Osteocyte (in vitro differentiated cells): Measurements from ENCODE around the gene VEZT. TPM values are rescaled to one million over a fixed set of nuclear protein-coding genes. Genes with fewer than 3 reads are reported as not detected.
A peak's percentile ranks its signal among the peaks of the same experiment; 100 is the strongest.
"Not testable (repeated sequence)": the region's sequence is repeated elsewhere in the genome, so short reads cannot be mapped to it uniquely, and the experiment has no call there.

Experiments
- DNase-seq: peaks from one replicate; pipeline ENCODE4 v3.0.0; 2021; ENCODE audit warnings: mixed read lengths; ENCODE audit not compliant: unreplicated experiment; ENCODE audit errors: extremely low spot score
- H3K27ac Mint-ChIP-seq: one replicate; pipeline ENCODE4 v1.8.0; 2021; ENCODE audit warnings: mild to moderate bottlenecking, mixed read lengths; ENCODE audit not compliant: unreplicated experiment
- H3K27me3 Mint-ChIP-seq: one replicate; pipeline ENCODE4 v1.8.0; 2021; ENCODE audit warnings: mixed read lengths; ENCODE audit not compliant: unreplicated experiment
- H3K36me3 Mint-ChIP-seq: one replicate; pipeline ENCODE4 v1.8.0; 2021; ENCODE audit warnings: mixed read lengths; ENCODE audit not compliant: unreplicated experiment
- H3K4me1 Mint-ChIP-seq: one replicate; pipeline ENCODE4 v1.8.0; 2021; ENCODE audit warnings: mixed read lengths; ENCODE audit not compliant: unreplicated experiment
- H3K4me3 Mint-ChIP-seq: one replicate; pipeline ENCODE4 v1.8.0; 2021; ENCODE audit warnings: mild to moderate bottlenecking, moderate library complexity, mixed read lengths; ENCODE audit not compliant: unreplicated experiment
- H3K9me3 Mint-ChIP-seq: one replicate; pipeline ENCODE4 v1.8.0; 2021; ENCODE audit warnings: mixed read lengths; ENCODE audit not compliant: unreplicated experiment
- total RNA-seq: library from RNA; stranded (reverse); gene quantifications from 2 replicates; pipeline ENCODE4 v1.2.1, GENCODE V29; 2021
- TF ChIP-seq, protein P1 (sequence below): fragments of 200-600 bp; sonication (generic); IDR thresholded peaks from 2 replicates; pipeline ENCODE4 v1.5.0; 2021; ENCODE audit warnings: antibody characterized with exemption, mild to moderate bottlenecking, moderate library complexity

Gene VEZT
- total RNA-seq, 1 donor from 2014 or later, result 65.7 TPM

DNA sequence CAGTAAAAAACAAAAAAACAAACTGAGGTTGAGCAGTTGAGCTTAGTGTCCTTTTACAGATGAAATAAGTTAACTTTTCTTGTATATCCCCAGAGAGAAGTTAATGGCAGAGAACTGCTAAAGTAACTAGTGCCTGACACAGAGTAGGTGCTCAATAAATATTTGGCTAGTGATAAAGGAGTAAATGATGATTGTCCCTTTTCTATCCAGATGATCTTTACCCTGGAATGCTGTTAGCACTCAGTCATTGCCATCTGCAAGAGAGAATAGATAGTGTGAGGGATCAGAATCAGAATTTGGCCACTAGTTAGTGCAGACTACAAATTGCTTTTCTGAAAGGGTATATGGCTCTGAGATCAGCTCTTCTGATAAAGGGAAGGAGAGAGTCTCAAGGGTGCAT is 21.6 kb downstream of the VEZT start:
- H3K4me3 Mint-ChIP-seq, result no peak overlapping the region
- H3K9me3 Mint-ChIP-seq, result no peaks in the 10 kb centered on the region
- H3K27me3 Mint-ChIP-seq, result no peaks in the 10 kb centered on the region
- H3K27ac Mint-ChIP-seq, result no peak overlapping the region
- TF ChIP-seq, protein P1, sequence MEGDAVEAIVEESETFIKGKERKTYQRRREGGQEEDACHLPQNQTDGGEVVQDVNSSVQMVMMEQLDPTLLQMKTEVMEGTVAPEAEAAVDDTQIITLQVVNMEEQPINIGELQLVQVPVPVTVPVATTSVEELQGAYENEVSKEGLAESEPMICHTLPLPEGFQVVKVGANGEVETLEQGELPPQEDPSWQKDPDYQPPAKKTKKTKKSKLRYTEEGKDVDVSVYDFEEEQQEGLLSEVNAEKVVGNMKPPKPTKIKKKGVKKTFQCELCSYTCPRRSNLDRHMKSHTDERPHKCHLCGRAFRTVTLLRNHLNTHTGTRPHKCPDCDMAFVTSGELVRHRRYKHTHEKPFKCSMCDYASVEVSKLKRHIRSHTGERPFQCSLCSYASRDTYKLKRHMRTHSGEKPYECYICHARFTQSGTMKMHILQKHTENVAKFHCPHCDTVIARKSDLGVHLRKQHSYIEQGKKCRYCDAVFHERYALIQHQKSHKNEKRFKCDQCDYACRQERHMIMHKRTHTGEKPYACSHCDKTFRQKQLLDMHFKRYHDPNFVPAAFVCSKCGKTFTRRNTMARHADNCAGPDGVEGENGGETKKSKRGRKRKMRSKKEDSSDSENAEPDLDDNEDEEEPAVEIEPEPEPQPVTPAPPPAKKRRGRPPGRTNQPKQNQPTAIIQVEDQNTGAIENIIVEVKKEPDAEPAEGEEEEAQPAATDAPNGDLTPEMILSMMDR, result no peak
- peaks cover 22% of the 10 kb centered on the region for H3K36me3 Mint-ChIP-seq
- DNase-seq, result no peak
- peaks cover 25% of the 10 kb centered on the region for H3K4me1 Mint-ChIP-seq

DNA sequence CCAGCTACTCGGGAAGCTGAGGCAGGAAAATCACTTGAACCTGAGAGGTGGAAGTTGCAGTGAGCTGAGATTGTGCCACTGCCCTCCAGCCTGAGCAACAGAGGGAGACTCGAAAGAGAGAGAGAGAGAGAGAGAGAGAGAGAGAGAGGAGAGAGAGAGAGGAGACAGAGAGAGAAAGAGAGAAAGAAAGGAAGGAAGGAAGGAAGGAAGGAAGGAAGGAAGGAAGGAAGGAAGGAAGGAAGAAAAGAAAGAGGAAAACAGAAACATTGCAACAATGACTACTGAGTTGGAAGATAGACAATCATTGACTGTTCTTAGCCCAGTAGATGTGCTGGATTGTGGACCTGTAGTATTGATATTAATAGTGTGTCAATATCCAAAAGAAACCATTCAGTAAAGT is 22.2 kb downstream of the VEZT start:
- H3K27me3 Mint-ChIP-seq, H3K9me3 Mint-ChIP-seq, H3K4me3 Mint-ChIP-seq, DNase-seq, H3K27ac Mint-ChIP-seq: not testable (repeated sequence)
- H3K36me3 Mint-ChIP-seq, result peaks cover 22% of the 10 kb centered on the region
- H3K4me1 Mint-ChIP-seq, result peaks cover 25% of the 10 kb centered on the region

DNA sequence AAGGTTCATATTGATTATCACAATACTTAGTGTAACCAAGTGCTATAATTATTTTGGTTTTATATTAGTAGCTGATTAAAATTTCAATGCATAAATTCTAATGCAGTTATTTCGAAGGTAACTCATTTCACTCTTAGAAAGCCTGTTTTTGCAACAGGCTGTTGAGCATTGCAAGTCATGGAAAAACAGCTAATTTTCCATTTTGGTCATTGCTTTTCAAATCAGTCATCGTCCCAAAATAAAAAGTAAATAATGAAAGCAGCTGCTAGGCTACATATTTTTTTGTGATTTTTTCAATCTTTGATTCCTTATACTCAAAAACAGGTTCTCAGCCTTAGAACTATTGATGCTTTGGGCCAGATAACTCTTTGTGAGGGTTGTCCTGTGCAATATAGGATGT is 22.9 kb downstream of the VEZT start:
- Mint-ChIP-seq H3K27me3 (no peaks in the 10 kb centered on the region), H3K9me3 (no peaks in the 10 kb centered on the region), H3K4me3 (no peak overlapping the region), H3K36me3 (peaks cover 22% of the 10 kb centered on the region), H3K27ac (peak overlapping the region; percentile 31), H3K4me1 (peaks cover 30% of the 10 kb centered on the region)
- TF ChIP-seq, protein P1, result no peak
- DNase-seq, result no peak

DNA sequence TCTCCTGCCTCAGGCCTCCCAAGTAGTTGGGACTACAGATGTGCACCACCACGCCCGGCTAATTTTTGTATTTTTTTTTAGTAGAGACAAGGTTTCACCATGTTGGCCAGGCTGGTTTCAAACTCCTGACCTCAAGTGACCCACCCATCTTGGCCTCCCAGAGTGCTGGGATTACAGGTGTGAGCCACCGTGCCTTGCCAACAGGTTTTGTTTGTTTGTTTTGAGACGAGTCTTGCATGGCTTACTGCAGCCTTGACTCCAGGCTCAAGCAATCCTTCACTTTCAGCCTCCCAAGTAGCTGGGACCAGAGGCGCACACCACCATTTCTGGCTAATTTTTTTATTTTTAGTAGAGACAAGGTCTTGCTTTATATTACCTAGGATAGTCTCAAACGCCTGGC is 23.5 kb downstream of the VEZT start:
- H3K4me1 Mint-ChIP-seq, result peaks cover 36% of the 10 kb centered on the region
- peak overlapping the region; percentile 31 for H3K27ac Mint-ChIP-seq
- H3K9me3 Mint-ChIP-seq, H3K4me3 Mint-ChIP-seq, H3K27me3 Mint-ChIP-seq, DNase-seq: not testable (repeated sequence)
- peaks cover 22% of the 10 kb centered on the region for H3K36me3 Mint-ChIP-seq

DNA sequence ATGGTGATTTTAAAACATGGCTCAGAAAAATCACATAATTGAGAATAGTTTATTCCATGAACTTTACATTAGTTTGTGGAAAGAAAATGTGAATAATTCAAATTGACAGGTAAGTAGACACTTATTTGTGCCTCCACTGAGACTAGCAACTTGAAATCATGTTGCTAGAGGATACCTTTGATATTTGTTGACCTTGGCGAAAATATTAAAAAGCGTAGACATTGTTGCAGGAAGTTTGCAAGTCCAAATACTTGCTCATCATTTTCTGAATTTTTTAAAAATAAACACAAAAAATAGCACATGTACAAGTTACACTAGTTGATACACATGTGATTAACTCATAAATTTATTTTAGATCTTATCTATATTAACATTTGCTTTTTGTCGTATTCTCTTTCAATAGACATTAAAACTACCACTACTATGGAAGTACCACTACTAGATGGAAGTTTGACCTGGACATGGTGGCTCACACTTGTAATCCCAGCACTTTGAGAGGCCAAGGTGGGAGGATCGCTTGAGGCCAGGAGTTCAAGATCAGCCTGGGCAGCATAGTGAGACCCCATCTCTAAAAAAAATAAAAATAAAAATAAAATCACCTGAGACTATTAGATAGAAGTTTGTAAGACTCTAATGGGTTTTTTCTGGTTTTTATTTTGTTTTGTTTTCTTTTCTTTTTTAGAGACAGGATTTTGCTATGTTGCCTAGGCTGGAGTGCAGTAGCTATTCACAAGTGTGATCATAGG is 24.3 kb downstream of the VEZT start:
- Mint-ChIP-seq H3K36me3 (peaks cover 20% of the 10 kb centered on the region), H3K4me3 (no peak overlapping the region), H3K27me3 (no peaks in the 10 kb centered on the region), H3K9me3 (no peaks in the 10 kb centered on the region), H3K4me1 (peaks cover 42% of the 10 kb centered on the region), H3K27ac (no peak overlapping the region)
- no peak for DNase-seq
- TF ChIP-seq, protein P1, result no peak

DNA sequence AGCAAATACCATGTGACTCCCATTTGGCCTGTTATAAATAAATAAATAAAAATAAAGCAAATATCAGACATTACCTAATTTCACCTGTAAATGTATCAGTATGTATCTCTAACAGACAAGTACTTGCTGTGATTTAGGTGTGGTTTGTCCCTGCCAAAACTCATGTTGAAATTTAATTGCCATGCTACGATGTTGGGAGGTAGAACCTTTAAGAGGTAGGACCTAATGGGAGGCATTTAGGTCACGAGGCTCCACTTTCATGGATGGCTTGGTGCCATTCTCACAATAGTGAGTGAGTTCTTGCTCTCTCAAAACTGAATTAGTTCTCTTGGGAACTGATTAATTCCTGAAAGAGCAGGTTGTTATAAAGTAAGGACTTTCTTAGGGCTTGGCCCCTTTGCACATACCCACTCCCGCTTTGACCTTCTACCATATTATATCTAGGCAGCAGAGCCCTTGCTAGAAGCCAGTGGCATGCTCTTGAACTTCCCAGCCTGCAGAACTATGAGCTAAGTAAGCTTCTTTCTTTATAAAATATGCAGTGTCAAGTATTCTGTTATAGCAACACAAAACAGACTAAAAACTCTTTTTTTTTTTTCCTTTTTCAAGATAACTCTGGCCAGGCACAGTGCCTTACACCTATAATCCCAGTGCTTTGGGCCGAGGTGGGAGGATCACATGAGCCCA is 26.0 kb downstream of the VEZT start:
- Mint-ChIP-seq H3K4me1 (peaks cover 47% of the 10 kb centered on the region), H3K36me3 (peaks cover 21% of the 10 kb centered on the region), H3K9me3 (no peaks in the 10 kb centered on the region), H3K27ac (no peak overlapping the region), H3K4me3 (no peak overlapping the region), H3K27me3 (no peaks in the 10 kb centered on the region)
- DNase-seq, result no peak
- TF ChIP-seq, protein P1, result no peak
